GM19239 (cell line): ENCODE results near the gene GJB5.

Experiments
- DNase-seq: peaks from one replicate; pipeline ENCODE4 v3.0.0; 2011; ENCODE audit warnings: low spot score; ENCODE audit not compliant: insufficient read length
- FAIRE-seq: peaks from 2 replicates; lab custom pipeline; 2011; peaks lifted over from hg19 to GRCh38; lab: Jason Lieb, UNC

The GJB5 gene

GRCh38 chr1:34743775-34744174 is 11.1 kb upstream of the GJB5 start:
- DNase-seq = no peak
- FAIRE-seq = no peak

GRCh38 chr1:34744851-34745250 is 10.0 kb upstream of the GJB5 start:
- FAIRE-seq (no peak), DNase-seq (no peak)

- FAIRE-seq = no peak
- no peak for DNase-seq
Measured at GRCh38 chr1:34745666-34746065, 9.2 kb upstream of the GJB5 start.

- no peak for FAIRE-seq
- DNase-seq = no peak
Measured at GRCh38 chr1:34746101-34746500, 8.7 kb upstream of the GJB5 start.

- FAIRE-seq (no peak), DNase-seq (no peak)
Measured at GRCh38 chr1:34746785-34747637, 7.8 kb upstream of the GJB5 start.

- DNase-seq (no peak), FAIRE-seq (no peak)
Measured at GRCh38 chr1:34747638-34747941, 7.3 kb upstream of the GJB5 start.

- FAIRE-seq (no peak), DNase-seq (no peak)
Measured at GRCh38 chr1:34749992-34750391, 4.9 kb upstream of the GJB5 start.

- FAIRE-seq (no peak), DNase-seq (no peak)
Measured at GRCh38 chr1:34750610-34751009, 4.2 kb upstream of the GJB5 start.

- DNase-seq (no peak), FAIRE-seq (no peak)
Measured at GRCh38 chr1:34753163-34753562, 1.7 kb upstream of the GJB5 start.

- FAIRE-seq (no peak), DNase-seq (no peak)
Measured at GRCh38 chr1:34755961-34756360, 1.1 kb downstream of the GJB5 start.

- FAIRE-seq = no peak
- no peak for DNase-seq
Measured at GRCh38 chr1:34757386-34757785, 2.5 kb downstream of the GJB5 start.

- DNase-seq (no peak), FAIRE-seq (no peak)
Measured at GRCh38 chr1:34758751-34759150, 3.9 kb downstream of the GJB5 start.

- FAIRE-seq (no peak), DNase-seq (no peak)
Measured at GRCh38 chr1:34759503-34760357, 4.9 kb downstream of the GJB5 start, which contains the start of gene GJB4. GJB4 (plus strand) TSS chr1:34759740; CDS start chr1:34761255, 1,515 bp downstream.

GRCh38 chr1:34761176-34761761 is 6.4 kb downstream of the GJB5 start:
- no peak for DNase-seq
- FAIRE-seq = no peak

- no peak for DNase-seq
- no peak for FAIRE-seq
Measured at GRCh38 chr1:34761776-34762307, 7.0 kb downstream of the GJB5 start.

- DNase-seq = no peak
- FAIRE-seq = no peak
Measured at GRCh38 chr1:34762474-34763141, 7.8 kb downstream of the GJB5 start.

- no peak for FAIRE-seq
- DNase-seq = no peak
Measured at GRCh38 chr1:34763142-34763781, 8.4 kb downstream of the GJB5 start.

- DNase-seq = no peak
- no peak for FAIRE-seq
Measured at GRCh38 chr1:34768856-34769255, 14.0 kb downstream of the GJB5 start.

- DNase-seq = no peak
- no peak for FAIRE-seq
Measured at GRCh38 chr1:34770891-34771504, 16.2 kb downstream of the GJB5 start.
